ENCODE data around the gene RAB36. TPM values are rescaled to one million over a fixed set of nuclear protein-coding genes. Genes with fewer than 3 reads are reported as not detected.

RAB36 gene
- polyA plus RNA-seq, 2 of the 4 experiments (the other 2 are of a cell fraction) = 2.5 to 4.0 TPM

DNA sequence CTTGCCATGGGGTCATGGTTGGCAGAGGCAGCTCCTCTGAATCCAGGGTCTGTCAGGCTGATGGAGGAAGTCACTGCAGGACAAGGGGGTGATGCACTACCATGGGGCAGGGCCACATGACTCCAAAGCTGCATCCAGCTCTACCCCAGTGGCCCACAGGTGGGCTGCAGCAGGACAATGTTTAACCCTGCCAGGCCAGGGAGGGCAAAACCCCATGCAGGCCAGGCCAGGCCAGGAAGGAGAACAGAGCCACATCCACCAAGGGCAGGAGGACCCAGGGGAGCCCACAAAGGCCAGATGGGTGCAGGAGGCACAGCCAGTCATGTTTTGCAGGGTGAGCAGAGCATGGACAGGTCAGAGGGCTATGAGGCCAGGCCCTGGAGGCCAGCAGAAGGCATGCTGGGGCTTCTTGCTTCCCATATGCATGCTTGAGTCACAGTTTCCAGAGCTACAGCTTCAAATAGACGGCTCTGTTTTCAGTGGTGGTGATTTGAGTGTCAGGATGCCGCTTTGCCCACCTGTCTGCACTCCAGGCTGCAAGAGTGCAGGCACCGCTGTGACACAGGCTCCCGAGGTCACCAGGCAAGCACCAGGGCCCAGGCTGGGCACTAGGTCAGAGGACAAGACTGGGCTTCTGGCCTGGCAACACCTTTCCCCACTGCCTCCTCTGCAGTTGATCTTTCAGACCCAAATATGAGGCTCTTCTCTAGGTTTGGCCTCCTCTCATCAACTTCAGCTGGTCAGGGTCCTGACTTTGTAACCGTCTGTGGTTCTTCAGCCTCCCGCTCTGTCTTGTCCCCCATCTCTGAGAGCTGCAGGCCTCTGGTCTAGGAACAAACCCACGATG lies 26.4 kb upstream of the RAB36 start:
- H3K4me2 ChIP-seq = no peak overlapping the region
- no peaks in the 10 kb centered on the region for H3K4me1 ChIP-seq
- no peak for FAIRE-seq
- 95% methylated on average over 5 of the region's 7 CpGs for WGBS (ENCODE audit: missing lambda C conversion rate)
- H3K4me3 ChIP-seq = no peak overlapping the region
- TF ChIP-seq, protein P1, sequence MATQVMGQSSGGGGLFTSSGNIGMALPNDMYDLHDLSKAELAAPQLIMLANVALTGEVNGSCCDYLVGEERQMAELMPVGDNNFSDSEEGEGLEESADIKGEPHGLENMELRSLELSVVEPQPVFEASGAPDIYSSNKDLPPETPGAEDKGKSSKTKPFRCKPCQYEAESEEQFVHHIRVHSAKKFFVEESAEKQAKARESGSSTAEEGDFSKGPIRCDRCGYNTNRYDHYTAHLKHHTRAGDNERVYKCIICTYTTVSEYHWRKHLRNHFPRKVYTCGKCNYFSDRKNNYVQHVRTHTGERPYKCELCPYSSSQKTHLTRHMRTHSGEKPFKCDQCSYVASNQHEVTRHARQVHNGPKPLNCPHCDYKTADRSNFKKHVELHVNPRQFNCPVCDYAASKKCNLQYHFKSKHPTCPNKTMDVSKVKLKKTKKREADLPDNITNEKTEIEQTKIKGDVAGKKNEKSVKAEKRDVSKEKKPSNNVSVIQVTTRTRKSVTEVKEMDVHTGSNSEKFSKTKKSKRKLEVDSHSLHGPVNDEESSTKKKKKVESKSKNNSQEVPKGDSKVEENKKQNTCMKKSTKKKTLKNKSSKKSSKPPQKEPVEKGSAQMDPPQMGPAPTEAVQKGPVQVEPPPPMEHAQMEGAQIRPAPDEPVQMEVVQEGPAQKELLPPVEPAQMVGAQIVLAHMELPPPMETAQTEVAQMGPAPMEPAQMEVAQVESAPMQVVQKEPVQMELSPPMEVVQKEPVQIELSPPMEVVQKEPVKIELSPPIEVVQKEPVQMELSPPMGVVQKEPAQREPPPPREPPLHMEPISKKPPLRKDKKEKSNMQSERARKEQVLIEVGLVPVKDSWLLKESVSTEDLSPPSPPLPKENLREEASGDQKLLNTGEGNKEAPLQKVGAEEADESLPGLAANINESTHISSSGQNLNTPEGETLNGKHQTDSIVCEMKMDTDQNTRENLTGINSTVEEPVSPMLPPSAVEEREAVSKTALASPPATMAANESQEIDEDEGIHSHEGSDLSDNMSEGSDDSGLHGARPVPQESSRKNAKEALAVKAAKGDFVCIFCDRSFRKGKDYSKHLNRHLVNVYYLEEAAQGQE (IDR thresholded peaks at IDR 0.05) = no peak
- TF ChIP-seq CHD4 (IDR thresholded peaks at IDR 0.05; ENCODE audit: borderline replicate concordance) = no peak
- CTCF ChIA-PET = interaction anchor here (1.0 to 9.6 kb wide), 3 partner anchors 9 to 688 kb away, joined by 3 to 144 read pairs (median 6); no protein-coding TSS in a partner anchor
- DNase-seq (ENCODE audit: low read depth in 1 of 2, low spot score in 1 of 2) = no peak
- no peak overlapping the region for H3K27ac ChIP-seq
- ATAC-seq = no peak
- POLR2A ChIA-PET = no interaction called here
- no peaks in the 10 kb centered on the region for H3K9me3 ChIP-seq

DNA sequence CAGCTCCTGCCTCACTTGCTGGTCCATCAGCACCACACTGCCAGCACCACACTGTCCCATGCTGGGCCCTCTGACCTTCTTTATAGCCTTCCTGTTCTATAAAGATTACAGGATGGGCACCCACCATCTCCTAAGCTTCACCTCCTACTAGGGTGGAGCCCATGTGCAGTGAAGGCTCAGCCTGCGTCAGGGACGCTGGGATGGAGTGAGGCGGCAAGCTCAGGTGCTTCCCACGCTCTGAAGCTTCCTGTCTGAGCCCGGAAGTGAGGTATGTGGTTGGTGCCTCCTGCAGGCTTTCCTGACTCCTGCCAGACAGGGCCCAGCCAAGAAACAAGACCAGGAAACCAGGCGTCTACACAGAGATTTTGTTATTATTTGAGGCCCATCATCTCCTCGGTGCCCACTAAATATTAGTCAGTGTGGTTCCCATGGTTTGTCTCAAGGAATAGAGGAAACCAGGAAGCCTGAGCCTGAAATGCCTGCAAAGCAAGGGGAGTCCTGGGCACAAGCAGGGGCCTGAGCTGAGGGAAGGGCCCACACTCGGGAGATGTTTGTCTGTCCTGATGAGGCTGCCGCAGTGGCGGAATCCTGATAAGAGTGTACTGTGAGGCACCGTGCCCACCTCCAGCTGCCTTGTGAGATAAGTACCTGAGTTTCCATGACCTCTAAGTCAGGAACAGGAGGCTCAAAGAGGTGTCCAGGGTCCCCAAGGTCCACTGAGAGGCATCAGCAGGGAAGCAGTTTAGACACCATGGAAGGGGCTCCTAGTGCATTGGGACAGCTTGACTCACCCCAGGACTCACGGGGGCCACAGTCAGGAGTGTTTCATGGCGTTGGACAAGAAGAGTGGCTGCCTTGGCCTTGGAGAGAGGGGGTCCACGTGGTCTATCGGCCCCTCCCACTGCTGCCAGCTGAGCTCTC lies 25.5 kb upstream of the RAB36 start:
- ATAC-seq = no peak
- H3K4me2 ChIP-seq = no peak overlapping the region
- H3K27ac ChIP-seq = no peak overlapping the region
- TF ChIP-seq CHD2 (IDR thresholded peaks at IDR 0.05; ENCODE audit: low read length, partially characterized antibody) (no peak), TP53 (CRISPR knock-in tag; IDR thresholded peaks at IDR 0.05) (no peak), FOSL2 (IDR thresholded peaks at IDR 0.05) (no peak), FOSL2 (CRISPR knock-in tag; IDR thresholded peaks at IDR 0.05) (no peak), BHLHE40 (IDR thresholded peaks at IDR 0.05; ENCODE audit: low read depth, low read length) (no peak), EHMT2 (IDR thresholded peaks at IDR 0.05; ENCODE audit: low read depth) (no peak), EHF (CRISPR knock-in tag; IDR thresholded peaks at IDR 0.05) (no peak), CHD4 (IDR thresholded peaks at IDR 0.05; ENCODE audit: borderline replicate concordance) (no peak), GATA3 (IDR thresholded peaks at IDR 0.05; ENCODE audit: borderline replicate concordance) (no peak), HOXA7 (CRISPR knock-in tag; IDR thresholded peaks at IDR 0.05) (no peak), RARB (CRISPR knock-in tag; IDR thresholded peaks at IDR 0.05) (no peak), HOXB5 (CRISPR knock-in tag; IDR thresholded peaks at IDR 0.05) (no peak), RAD21 (conservative IDR thresholded peaks at IDR 0.05 in 1 of 2, IDR thresholded peaks at IDR 0.05 in 1 of 2) (no peak), KDM1A (IDR thresholded peaks at IDR 0.05; ENCODE audit: low read depth) (no peak)
- TF ChIP-seq, protein P1 (IDR thresholded peaks at IDR 0.05) = no peak
- TF ChIP-seq, protein P2, sequence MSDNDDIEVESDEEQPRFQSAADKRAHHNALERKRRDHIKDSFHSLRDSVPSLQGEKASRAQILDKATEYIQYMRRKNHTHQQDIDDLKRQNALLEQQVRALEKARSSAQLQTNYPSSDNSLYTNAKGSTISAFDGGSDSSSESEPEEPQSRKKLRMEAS (IDR thresholded peaks at IDR 0.05) = no peak
- TF ChIP-seq, protein P3, sequence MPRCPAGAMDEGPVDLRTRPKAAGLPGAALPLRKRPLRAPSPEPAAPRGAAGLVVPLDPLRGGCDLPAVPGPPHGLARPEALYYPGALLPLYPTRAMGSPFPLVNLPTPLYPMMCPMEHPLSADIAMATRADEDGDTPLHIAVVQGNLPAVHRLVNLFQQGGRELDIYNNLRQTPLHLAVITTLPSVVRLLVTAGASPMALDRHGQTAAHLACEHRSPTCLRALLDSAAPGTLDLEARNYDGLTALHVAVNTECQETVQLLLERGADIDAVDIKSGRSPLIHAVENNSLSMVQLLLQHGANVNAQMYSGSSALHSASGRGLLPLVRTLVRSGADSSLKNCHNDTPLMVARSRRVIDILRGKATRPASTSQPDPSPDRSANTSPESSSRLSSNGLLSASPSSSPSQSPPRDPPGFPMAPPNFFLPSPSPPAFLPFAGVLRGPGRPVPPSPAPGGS (IDR thresholded peaks at IDR 0.05) = no peak
- TF ChIP-seq, protein P4, sequence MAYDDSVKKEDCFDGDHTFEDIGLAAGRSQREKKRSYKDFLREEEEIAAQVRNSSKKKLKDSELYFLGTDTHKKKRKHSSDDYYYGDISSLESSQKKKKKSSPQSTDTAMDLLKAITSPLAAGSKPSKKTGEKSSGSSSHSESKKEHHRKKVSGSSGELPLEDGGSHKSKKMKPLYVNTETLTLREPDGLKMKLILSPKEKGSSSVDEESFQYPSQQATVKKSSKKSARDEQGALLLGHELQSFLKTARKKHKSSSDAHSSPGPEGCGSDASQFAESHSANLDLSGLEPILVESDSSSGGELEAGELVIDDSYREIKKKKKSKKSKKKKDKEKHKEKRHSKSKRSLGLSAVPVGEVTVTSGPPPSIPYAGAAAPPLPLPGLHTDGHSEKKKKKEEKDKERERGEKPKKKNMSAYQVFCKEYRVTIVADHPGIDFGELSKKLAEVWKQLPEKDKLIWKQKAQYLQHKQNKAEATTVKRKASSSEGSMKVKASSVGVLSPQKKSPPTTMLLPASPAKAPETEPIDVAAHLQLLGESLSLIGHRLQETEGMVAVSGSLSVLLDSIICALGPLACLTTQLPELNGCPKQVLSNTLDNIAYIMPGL (CRISPR knock-in tag; IDR thresholded peaks at IDR 0.05; ENCODE audit: borderline replicate concordance) = no peak
- no peak overlapping the region for H3K4me3 ChIP-seq
- ChIA-PET POLR2A (no interaction called here), CTCF (interaction anchor here (0.9 to 9.6 kb wide), 3 partner anchors 8 to 162 kb away, joined by 4 to 144 read pairs (median 6); no protein-coding TSS in a partner anchor)
- WGBS (ENCODE audit: missing lambda C conversion rate) = 64% methylated on average over 8 of the region's 15 CpGs
- H3K4me1 ChIP-seq = no peaks in the 10 kb centered on the region
- no peaks in the 10 kb centered on the region for H3K9me3 ChIP-seq
- no peak for DNase-seq (ENCODE audit: low read depth in 1 of 2, low spot score in 1 of 2)
- no peak for FAIRE-seq
